GM19238 (cell line): ENCODE results near the gene NELL1.

Experiments used
- DNase-seq: peaks from one replicate; pipeline ENCODE4 v3.0.0; 2011; ENCODE audit warnings: low spot score; ENCODE audit not compliant: insufficient read length

The NELL1 gene

GRCh38 chr11:21411597-21411996 lies 742.2 kb downstream of the NELL1 start:
- DNase-seq: no peak

- no peak for DNase-seq
Observed at GRCh38 chr11:21412652-21413383, 743.4 kb downstream of the NELL1 start.

GRCh38 chr11:21414953-21415352 lies 745.6 kb downstream of the NELL1 start:
- no peak for DNase-seq

GRCh38 chr11:21415606-21416005 lies 746.2 kb downstream of the NELL1 start:
- no peak for DNase-seq

DNA sequence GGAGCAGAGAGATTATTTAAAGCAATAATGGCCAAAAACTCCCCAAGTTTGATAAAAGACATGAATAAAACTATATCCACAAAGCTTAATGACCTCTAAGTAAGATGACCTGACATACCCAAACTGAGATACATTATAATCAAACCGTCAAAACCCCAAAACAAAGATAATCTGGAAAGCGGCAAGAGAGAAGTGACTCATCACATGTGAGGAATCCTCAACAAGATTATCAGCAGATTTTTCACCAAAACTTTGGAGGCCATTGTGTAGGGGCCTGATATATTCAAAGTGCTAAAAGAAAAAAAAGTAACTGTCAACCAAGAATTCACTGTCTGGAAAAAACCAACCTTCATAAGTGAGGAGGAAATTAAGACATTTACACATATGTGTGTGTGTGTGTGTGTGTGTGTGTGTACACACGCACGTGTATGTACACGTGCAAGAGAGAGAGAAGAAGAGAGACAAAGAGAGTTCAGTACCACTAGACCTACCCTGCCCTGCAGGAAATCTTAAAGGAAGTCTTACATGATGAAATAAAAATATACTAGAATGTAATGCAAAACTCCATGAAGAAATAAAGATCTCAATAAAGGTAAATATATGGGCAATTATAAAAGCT lies 752.4 kb downstream of the NELL1 start:
- no peak for DNase-seq

DNA sequence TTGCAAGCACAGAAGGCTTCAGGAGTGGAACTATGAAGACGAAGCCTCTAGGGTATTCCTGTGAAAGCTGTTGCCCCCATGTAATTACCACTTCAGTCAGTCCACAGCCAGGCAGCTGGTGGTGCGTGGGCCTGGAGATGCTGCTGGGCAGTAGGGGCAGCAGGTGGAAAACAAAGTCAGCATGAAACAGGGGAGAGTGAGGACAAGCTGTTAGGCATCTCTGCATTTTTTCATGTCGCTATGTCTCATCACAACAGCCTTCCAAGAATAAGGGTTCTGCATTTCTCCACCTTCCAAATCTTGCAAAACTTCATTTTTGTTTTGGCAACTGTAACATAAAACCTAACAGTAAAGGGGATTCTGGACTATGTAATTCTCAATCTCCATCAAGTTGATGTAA lies 757.5 kb downstream of the NELL1 start:
- DNase-seq: no peak

DNA sequence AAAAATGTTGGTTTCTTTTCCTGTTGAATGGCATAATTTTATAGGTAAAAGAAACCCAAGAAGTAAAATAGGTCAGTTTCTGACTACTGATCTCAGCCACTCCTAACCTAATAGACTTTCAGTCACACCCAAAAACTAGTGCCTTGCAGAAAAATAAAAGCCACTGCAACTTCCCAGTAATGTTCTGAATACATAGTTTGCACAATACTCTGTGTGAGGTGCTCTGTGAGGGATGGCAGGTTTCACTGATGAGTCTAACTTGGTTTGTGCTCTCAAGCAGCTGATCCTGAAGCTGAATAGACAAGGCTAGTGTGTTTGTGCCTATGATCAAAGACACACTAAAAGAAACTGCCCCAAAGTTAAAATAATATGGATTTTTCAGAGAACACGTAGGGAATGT lies 758.3 kb downstream of the NELL1 start:
- no peak for DNase-seq

GRCh38 chr11:21428796-21429195 lies 759.4 kb downstream of the NELL1 start:
- DNase-seq: no peak

GRCh38 chr11:21429401-21429800 lies 760.0 kb downstream of the NELL1 start:
- DNase-seq: no peak

DNA sequence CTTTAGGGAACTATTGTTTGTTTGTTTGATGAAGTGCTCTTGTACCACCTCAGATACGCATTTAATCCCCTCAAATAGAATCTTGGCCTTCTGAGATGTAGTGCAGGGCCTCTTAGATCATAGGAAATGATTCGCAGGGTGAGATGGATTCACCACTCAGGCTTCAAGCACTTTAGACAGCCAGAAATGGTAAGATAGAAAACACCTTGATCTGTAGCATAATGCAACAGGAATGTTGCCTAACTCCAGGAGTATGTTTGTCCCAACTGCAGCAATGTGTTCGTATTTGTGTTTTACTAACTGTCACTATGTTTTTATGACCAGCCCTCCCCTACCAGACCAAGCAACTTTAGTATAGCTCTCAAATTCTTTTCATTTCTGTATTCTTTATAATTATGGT lies 761.2 kb downstream of the NELL1 start:
- DNase-seq: no peak

DNA sequence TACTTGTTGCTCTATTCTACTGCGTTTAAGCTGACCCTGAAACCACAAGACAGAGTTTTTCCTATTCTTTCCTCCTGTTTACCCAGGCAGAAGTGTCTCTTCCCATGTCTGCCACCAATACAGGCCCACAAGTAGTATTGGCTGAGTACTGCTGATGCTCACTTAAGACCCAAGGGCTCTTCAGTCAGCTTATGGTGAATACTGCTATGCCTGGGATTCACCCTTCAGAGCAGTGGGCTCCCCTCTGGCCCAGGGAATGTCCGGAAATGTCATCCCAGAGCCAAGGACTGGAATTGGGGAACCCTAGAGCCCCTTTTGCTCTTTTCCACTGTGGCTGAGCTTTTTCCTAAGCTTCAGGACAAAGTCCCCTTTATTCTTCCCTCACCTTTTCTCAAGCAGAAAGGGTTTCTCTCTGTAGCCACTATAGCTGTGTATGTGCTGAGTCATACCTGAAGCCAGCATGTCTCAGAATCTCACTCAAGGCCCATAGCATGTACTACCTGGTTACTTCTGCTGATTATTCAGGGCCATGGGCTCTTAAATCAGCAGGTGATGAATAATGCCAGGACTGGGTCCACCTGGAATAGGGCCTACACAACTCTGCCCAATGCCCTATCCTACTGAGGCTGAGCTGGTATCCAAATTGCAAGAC lies 777.7 kb downstream of the NELL1 start:
- no peak for DNase-seq

GRCh38 chr11:21447871-21448270 lies 778.5 kb downstream of the NELL1 start:
- no peak for DNase-seq

DNA sequence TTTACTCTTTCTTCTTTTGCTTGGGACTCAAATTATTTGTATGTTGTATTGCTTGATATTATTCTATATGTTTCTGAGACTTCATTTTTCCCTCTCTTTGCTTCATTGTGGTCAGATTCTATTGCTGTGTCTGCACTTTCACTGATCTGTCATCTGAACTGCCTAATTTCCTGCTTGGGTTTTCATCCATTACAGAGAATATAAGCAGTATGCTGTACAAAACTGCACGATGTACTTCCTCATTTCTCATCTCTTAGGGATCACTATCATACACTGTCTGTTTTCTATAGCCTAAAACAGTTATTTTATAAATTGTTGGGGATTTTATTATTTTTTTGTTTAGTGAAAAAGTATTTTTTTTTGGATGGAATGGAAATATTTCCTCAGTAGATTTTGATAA lies 786.8 kb downstream of the NELL1 start:
- DNase-seq: no peak

- no peak for DNase-seq
Observed at GRCh38 chr11:21460082-21460481, 790.7 kb downstream of the NELL1 start.

- no peak for DNase-seq
Observed at GRCh38 chr11:21461701-21462100, 792.3 kb downstream of the NELL1 start.

- no peak for DNase-seq
Observed at GRCh38 chr11:21464601-21465193, 795.3 kb downstream of the NELL1 start.

GRCh38 chr11:21465203-21465602 lies 795.8 kb downstream of the NELL1 start:
- DNase-seq: no peak

GRCh38 chr11:21465920-21466319 lies 796.5 kb downstream of the NELL1 start:
- DNase-seq: no peak

GRCh38 chr11:21470521-21470920 lies 801.1 kb downstream of the NELL1 start:
- no peak for DNase-seq

DNA sequence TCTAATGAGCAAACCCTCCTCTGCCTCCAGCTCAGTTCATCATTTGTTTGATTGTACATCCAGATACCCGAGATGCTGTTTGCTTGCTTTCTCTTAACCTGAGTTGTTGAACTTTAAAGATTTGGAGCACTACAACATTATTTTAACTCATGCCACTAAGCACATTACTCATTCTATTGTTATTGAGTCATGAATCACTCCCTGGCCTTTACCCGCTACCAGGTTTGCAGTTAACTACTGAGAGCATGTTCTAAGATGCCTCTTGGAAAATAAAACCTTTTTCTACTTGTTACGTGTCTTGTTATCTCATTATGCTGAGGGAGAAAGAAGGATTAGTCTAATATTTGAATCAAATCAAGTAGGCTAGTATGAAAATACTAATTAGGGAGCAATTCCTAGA lies 802.9 kb downstream of the NELL1 start:
- no peak for DNase-seq

DNA sequence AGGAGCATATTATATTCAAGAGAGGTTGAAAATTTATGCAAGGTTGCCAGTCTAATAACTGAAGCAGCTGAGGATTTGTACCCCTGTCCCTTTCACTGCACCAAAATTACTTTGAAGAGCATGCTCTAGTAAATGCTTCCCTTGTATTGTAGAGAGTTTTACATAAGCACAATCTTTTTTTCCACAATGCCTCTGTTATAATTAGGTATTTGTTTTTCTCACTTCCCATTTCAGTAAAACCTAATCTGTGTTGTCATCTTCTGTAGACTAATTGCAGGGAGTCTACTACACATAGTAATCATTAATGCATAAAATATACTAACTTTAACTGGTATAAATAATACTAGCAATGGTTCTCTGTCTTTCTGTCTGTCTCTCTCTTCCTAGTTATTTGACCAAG lies 805.1 kb downstream of the NELL1 start:
- no peak for DNase-seq

DNA sequence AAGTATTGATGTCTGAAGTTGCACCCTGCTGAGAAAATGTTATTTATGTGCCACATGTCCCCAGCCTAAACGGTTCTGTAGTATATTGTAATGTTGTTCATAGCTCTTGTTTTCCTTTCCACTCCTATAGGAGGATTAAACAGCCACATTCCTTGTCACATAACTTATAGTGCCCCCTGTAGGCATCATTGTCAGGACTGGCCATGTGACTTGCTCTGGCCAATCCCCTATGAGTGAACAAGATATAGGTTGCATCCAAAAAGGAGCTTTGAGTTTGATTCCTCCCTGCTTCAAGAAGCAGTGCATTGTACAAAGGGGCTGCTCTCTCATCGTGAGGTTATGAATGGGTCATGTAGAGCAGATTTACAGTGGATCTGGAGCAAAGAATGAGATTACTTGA lies 805.9 kb downstream of the NELL1 start:
- no peak for DNase-seq
